ENCODE data around the gene GLIS1.

- TF ChIP-seq CTCF (IDR thresholded peaks at IDR 0.05; ENCODE audit: control extremely low read depth in 1 of 3, insufficient read depth in 1 of 3, low read depth in 1 of 3, low read length in 3 of 3), result no peak
- no peak for TF ChIP-seq POLR2A (IDR thresholded peaks at IDR 0.05; ENCODE audit: control extremely low read depth in 1 of 2, low read depth in 2 of 2, low read length in 2 of 2)
- no peak for TF ChIP-seq ATF3 (IDR thresholded peaks at IDR 0.05; ENCODE audit: insufficient read depth, low read depth, low read length)
- no peak for TF ChIP-seq SIN3A (conservative IDR thresholded peaks at IDR 0.05 in 1 of 2, IDR thresholded peaks at IDR 0.05 in 1 of 2; ENCODE audit: low read depth in 1 of 2, low read length in 2 of 2)
- TF ChIP-seq YY1 (IDR thresholded peaks at IDR 0.05; ENCODE audit: low read depth, low read length), result no peak
- TF ChIP-seq RFX5 (IDR thresholded peaks at IDR 0.05; ENCODE audit: borderline replicate concordance, low read depth, low read length), result no peak
Observed at GRCh38 chr1:53694718-53695091, 44.3 kb downstream of the GLIS1 start.

Data from H1 (cell line).